HepG2 (cell line): ENCODE data around the gene SPATA21. TPM values are rescaled to one million over a fixed set of nuclear protein-coding genes. Genes with fewer than 3 reads are reported as not detected.

Experiments
- BORCS8-MEF2B ChIP-seq: sonication (generic); formaldehyde crosslinking; IDR thresholded peaks from 2 replicates; pipeline ENCODE4 v1.8.0; 2022; ENCODE audit warnings: mild to moderate bottlenecking, missing genetic modification reagents
- CAMTA2 ChIP-seq: sonication (generic); formaldehyde crosslinking; IDR thresholded peaks from 2 replicates; pipeline ENCODE4 v1.4.0; 2020; ENCODE audit warnings: mild to moderate bottlenecking, missing genetic modification reagents, borderline replicate concordance
- CEBPB ChIP-seq: IDR thresholded peaks from 2 replicates; pipeline ENCODE4 v1.6.1; 2011; ENCODE audit warnings: low read depth, low read length, improper control_type of control experiment, borderline replicate concordance
- EED ChIP-seq: sonication (generic); formaldehyde crosslinking; IDR thresholded peaks from 2 replicates; pipeline ENCODE4 v1.5.0; 2020; ENCODE audit warnings: mild to moderate bottlenecking, missing genetic modification reagents
- ETS1 ChIP-seq: sonication (generic); formaldehyde crosslinking; IDR thresholded peaks from 2 replicates; pipeline ENCODE4 v1.4.0; 2020; ENCODE audit warnings: missing genetic modification reagents
- FOXP1 ChIP-seq, 2 experiments: fragments of 450-650 bp in 1 of 2; IDR thresholded peaks; 2 replicates each; pipeline ENCODE4 v1.6.1; 2017 to 2018; ENCODE audit warnings: antibody characterized with exemption in 1 of 2
- GABPA ChIP-seq, 2 experiments: IDR thresholded peaks; 2 replicates each; pipeline ENCODE4 v1.6.1; 2011 to 2016; ENCODE audit warnings: low read depth in 2 of 2, low read length in 1 of 2, missing biosample characterization in 1 of 2, missing genetic modification characterization in 1 of 2
- HBP1 ChIP-seq: IDR thresholded peaks from 2 replicates; pipeline ENCODE4 v1.6.1; 2016; ENCODE audit warnings: low read depth, control low read depth
- HCFC1 ChIP-seq: fragments of 150-350 bp; IDR thresholded peaks from 2 replicates; pipeline ENCODE4 v1.6.1; 2014; ENCODE audit warnings: low read depth, low read length
- HMGA1 ChIP-seq: sonication (generic); formaldehyde crosslinking; conservative IDR thresholded peaks from 2 replicates; pipeline ENCODE4 v1.4.0; 2020; ENCODE audit warnings: missing genetic modification reagents
- HNF4A ChIP-seq: sonication (generic); formaldehyde crosslinking; IDR thresholded peaks from 2 replicates; pipeline ENCODE4 v1.4.0; 2020; ENCODE audit warnings: missing genetic modification reagents
- HNRNPLL ChIP-seq: fragments of 200-400 bp; formaldehyde crosslinking; IDR thresholded peaks from 2 replicates; pipeline ENCODE4 v1.6.1; 2017; ENCODE audit warnings: mild to moderate bottlenecking, low read depth, low read length; ENCODE audit not compliant: poor library complexity, severe bottlenecking
- KLF12 ChIP-seq: sonication (generic); formaldehyde crosslinking; IDR thresholded peaks from 2 replicates; pipeline ENCODE4 v1.4.0; 2020; ENCODE audit warnings: missing genetic modification reagents, borderline replicate concordance
- MAFF ChIP-seq: IDR thresholded peaks from 2 replicates; pipeline ENCODE4 v1.6.1; 2011; ENCODE audit warnings: low read depth, low read length, improper control_type of control experiment
- NFATC3 ChIP-seq: sonication (generic); formaldehyde crosslinking; IDR thresholded peaks from 2 replicates; pipeline ENCODE4 v1.5.1; 2020; ENCODE audit warnings: mild to moderate bottlenecking, missing genetic modification reagents
- NFE2L1 ChIP-seq: sonication (generic); formaldehyde crosslinking; IDR thresholded peaks from 2 replicates; pipeline ENCODE4 v1.4.0; 2020; ENCODE audit warnings: missing genetic modification reagents, mild to moderate bottlenecking, borderline replicate concordance
- RBAK ChIP-seq: sonication (generic); formaldehyde crosslinking; IDR thresholded peaks from 2 replicates; pipeline ENCODE4 v1.5.1; 2020; ENCODE audit warnings: mild to moderate bottlenecking, missing genetic modification reagents
- REPIN1 ChIP-seq: sonication (generic); formaldehyde crosslinking; IDR thresholded peaks from 2 replicates; pipeline ENCODE4 v1.8.0; 2022; ENCODE audit warnings: missing genetic modification reagents, low read depth, mild to moderate bottlenecking, borderline replicate concordance
- ZBTB21 ChIP-seq: sonication (generic); formaldehyde crosslinking; IDR thresholded peaks from 2 replicates; pipeline ENCODE4 v1.4.0; 2020; ENCODE audit warnings: missing genetic modification reagents
- ZNF138 ChIP-seq: sonication (generic); formaldehyde crosslinking; IDR thresholded peaks from 2 replicates; pipeline ENCODE4 v1.5.0; 2020; ENCODE audit warnings: mild to moderate bottlenecking, low read depth, missing genetic modification reagents
- ZNF33A ChIP-seq: sonication (generic); formaldehyde crosslinking; IDR thresholded peaks from 2 replicates; pipeline ENCODE4 v1.5.1; 2020; ENCODE audit warnings: missing genetic modification reagents, mild to moderate bottlenecking, moderate library complexity, borderline replicate concordance
- ZNF556 ChIP-seq: sonication (generic); formaldehyde crosslinking; IDR thresholded peaks from 2 replicates; pipeline ENCODE4 v1.4.0; 2020; ENCODE audit warnings: mild to moderate bottlenecking, missing genetic modification reagents, borderline replicate concordance
- ZNF589 ChIP-seq: sonication (generic); formaldehyde crosslinking; conservative IDR thresholded peaks from 2 replicates; pipeline ENCODE4 v1.8.0; 2022; ENCODE audit warnings: mild to moderate bottlenecking, moderate library complexity, missing genetic modification reagents
- ZNF691 ChIP-seq: sonication (generic); formaldehyde crosslinking; IDR thresholded peaks from 2 replicates; pipeline ENCODE4 v1.4.0; 2020; ENCODE audit warnings: missing genetic modification reagents, low read depth, mild to moderate bottlenecking, borderline replicate concordance
- polyA plus RNA-seq, 8 experiments: library from polyadenylated mRNA; depleted of rRNA in 3 of 8; stranded (reverse) in 7 of 8; unstranded in 1 of 8; fragments of >200 nt; fragmentation: Illumina TruSeq in 4 of 8; extraction: Trizol in 4 of 8; gene quantifications; 2 replicates each; pipeline versions ENCODE4 v1.2.1 to v1.2.3, GENCODE V29; 2011 to 2016; ENCODE audit warnings: low read depth in 4 of 8, missing spikeins in 1 of 8, mixed read lengths in 1 of 8; ENCODE audit not compliant: insufficient read depth in 1 of 8
- total RNA-seq, 5 experiments: library from RNA; depleted of rRNA; stranded (reverse); fragments of >200 nt; fragmentation: Illumina TruSeq; extraction: Trizol; gene quantifications; 2 replicates each; pipeline ENCODE4 v1.2.3, GENCODE V29; 2016; ENCODE audit warnings: low read depth in 1 of 5
- TF ChIP-seq, protein P1 (sequence below): IDR thresholded peaks from 2 replicates; pipeline ENCODE4 v1.6.1; 2016; ENCODE audit warnings: missing genetic modification reagents, missing compliant biosample characterization

Gene SPATA21
- total and polyA plus RNA-seq, 2 of the 13 experiments (the other 11 are each of a cell fraction or from before 2014, with no cell fraction given), result 0.80 to 1.4 TPM

GRCh38 chr1:16351994-16352841 lies 85.0 kb downstream of the SPATA21 start, which contains the start of gene FBXO42 (continued):
- TF ChIP-seq ETS1 (no peak; the same call in 1 of the 2 replicates), HMGA1 (CRISPR knock-in tag) (no peak), ZNF691 (no peak), NFATC3 (CRISPR knock-in tag) (no peak), FOXP1 (IDR thresholded peaks at IDR 0.05) (no peak), FOXP1 (CRISPR knock-in tag; IDR thresholded peaks at IDR 0.05) (no peak), KLF12 (peak; percentile 62; the same call in 1 of the 2 replicates), NFE2L1 (no peak), HNRNPLL (peak; percentile 76), ZBTB21 (no peak), HNF4A (CRISPR knock-in tag) (no peak), HCFC1 (no peak), ZNF138 (CRISPR knock-in tag) (no peak), EED (CRISPR knock-in tag) (no peak), REPIN1 (CRISPR knock-in tag) (peak; percentile 88; the same call in 1 of the 2 replicates), ZNF556 (CRISPR knock-in tag) (no peak), CAMTA2 (CRISPR knock-in tag) (no peak), BORCS8-MEF2B (peak; percentile 57), GABPA (IDR thresholded peaks at IDR 0.05; ENCODE audit: low read depth, low read length) (no peak), GABPA (CRISPR knock-in tag; IDR thresholded peaks at IDR 0.05; ENCODE audit: low read depth) (no peak), HBP1 (CRISPR knock-in tag) (0 out of 2 replicates have a peak, but pooled peaks have one; percentile 36), ZNF589 (CRISPR knock-in tag) (no peak), RBAK (no peak), ZNF33A (CRISPR knock-in tag) (no peak), MAFF (no peak), CEBPB (peak; percentile 11; the same call in 1 of the 2 replicates)
- TF ChIP-seq, protein P1, sequence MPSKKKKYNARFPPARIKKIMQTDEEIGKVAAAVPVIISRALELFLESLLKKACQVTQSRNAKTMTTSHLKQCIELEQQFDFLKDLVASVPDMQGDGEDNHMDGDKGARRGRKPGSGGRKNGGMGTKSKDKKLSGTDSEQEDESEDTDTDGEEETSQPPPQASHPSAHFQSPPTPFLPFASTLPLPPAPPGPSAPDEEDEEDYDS, result peak; percentile 25; the same call in 1 of the 2 replicates
